Natural killer cell (primary cell): ENCODE data around the gene OSBPL10. TPM values are rescaled to one million over a fixed set of nuclear protein-coding genes. Genes with fewer than 3 reads are reported as not detected.
A peak's percentile ranks its signal among the peaks of the same experiment; 100 is the strongest.

Experiments
- ATAC-seq, 3 donors: fragments of 150-1000 bp in 2 of 3; fragments of 200-7000 bp in 1 of 3; cut with Tn5 transposase; 1 replicate in 1 of 3; 2 replicates in 2 of 3; pipeline ENCODE4 v1.10.0; 2021; ENCODE audit warnings: mild to moderate bottlenecking in 2 of 3, moderate library complexity in 2 of 3
- DNase-seq, 2 donors: peaks; one replicate each; pipeline versions ENCODE4 v3.0.0 to v3.0.0-alpha.2; 2013 to 2021; ENCODE audit warnings: mixed read lengths in 1 of 2
- H3K27ac ChIP-seq: one replicate; pipeline ENCODE4 v1.5.1; 2013; ENCODE audit warnings: mild to moderate bottlenecking, low read length
- H3K27me3 ChIP-seq: one replicate; pipeline ENCODE4 v1.6.1; 2013; ENCODE audit warnings: low read length; ENCODE audit not compliant: control insufficient read depth, insufficient read depth
- H3K36me3 ChIP-seq: one replicate; pipeline ENCODE4 v1.6.1; 2013; ENCODE audit warnings: low read length; ENCODE audit not compliant: control insufficient read depth, insufficient read depth
- H3K4me1 ChIP-seq: one replicate; pipeline ENCODE4 v1.6.1; 2013; ENCODE audit warnings: low read length; ENCODE audit not compliant: control insufficient read depth, insufficient read depth
- H3K4me3 ChIP-seq: one replicate; pipeline ENCODE4 v1.5.1; 2013; ENCODE audit warnings: low read length
- H3K9me3 ChIP-seq: one replicate; pipeline ENCODE4 v1.6.1; 2013; ENCODE audit warnings: low read length; ENCODE audit not compliant: control insufficient read depth, insufficient read depth
- H3K27ac Mint-ChIP-seq, 2 donors: one replicate each; pipeline ENCODE4 v1.8.0; 2022; ENCODE audit warnings: mild to moderate bottlenecking in 2 of 2, mixed read lengths in 2 of 2, moderate library complexity in 1 of 2
- H3K27me3 Mint-ChIP-seq, 2 donors: one replicate each; pipeline ENCODE4 v1.8.0; 2022; ENCODE audit warnings: low read depth in 2 of 2, mixed read lengths in 2 of 2
- H3K36me3 Mint-ChIP-seq: one replicate; pipeline ENCODE4 v1.8.0; 2022; ENCODE audit warnings: mixed read lengths
- H3K4me1 Mint-ChIP-seq, 2 donors: one replicate each; pipeline ENCODE4 v1.8.0; 2022; ENCODE audit warnings: mixed read lengths in 2 of 2
- H3K4me3 Mint-ChIP-seq: one replicate; pipeline ENCODE4 v1.8.0; 2022; ENCODE audit warnings: mild to moderate bottlenecking, moderate library complexity, mixed read lengths
- H3K9me3 Mint-ChIP-seq, 2 donors: one replicate each; pipeline ENCODE4 v1.8.0; 2022; ENCODE audit warnings: mixed read lengths in 2 of 2
- CTCF ChIP-seq: fragments of 200-600 bp; IDR thresholded peaks from one replicate; pipeline ENCODE4 v1.8.0; 2022; ENCODE audit warnings: antibody characterized with exemption
- WGBS: methylation state at CpG from one replicate; pipeline ENCODE4 v1.1.7; 2013; ENCODE audit warnings: missing lambda C conversion rate; ENCODE audit not compliant: insufficient coverage; 5-methylcytosine and 5-hydroxymethylcytosine counted together
- intact Hi-C: fragments of 100-400 bp; cut with micrococcal nuclease; formaldehyde crosslinking; loops from one replicate; pipeline ENCODE4 v1.14.2; 2022
- total RNA-seq, 4 donors: library from RNA; stranded (reverse); fragments of 120-200 nt in 1 of 4; gene quantifications; one replicate each; pipeline versions ENCODE4 v1.2.3 to v1.2.4, GENCODE V29; 2013 to 2022

OSBPL10 gene
- total RNA-seq, 3 donors from 2014 or later (not counting 1 experiment from before 2014, with no cell fraction given), result 1.00 to 3.6 (median 1.6) TPM

- DNase-seq, result no peak
- no peak overlapping the region for H3K27ac ChIP-seq
- no peaks in the 10 kb centered on the region for H3K36me3 Mint-ChIP-seq
- H3K27ac Mint-ChIP-seq, result no peak overlapping the region
- peaks cover 51 to 76% of the 10 kb centered on the region in 2 donors for H3K27me3 Mint-ChIP-seq
- no peak overlapping the region for H3K4me3 ChIP-seq
- H3K9me3 ChIP-seq, result no peaks in the 10 kb centered on the region
- WGBS, result 30% methylated on average over 3 of the region's 5 CpGs
- intact Hi-C loops, result no loop called here
- ATAC-seq, result no peak
- H3K27me3 ChIP-seq, result peaks cover 22% of the 10 kb centered on the region
- H3K9me3 Mint-ChIP-seq, result no peaks in the 10 kb centered on the region
- peaks cover 18% of the 10 kb centered on the region for H3K4me1 ChIP-seq
- no peaks in the 10 kb centered on the region for H3K36me3 ChIP-seq
- peak overlapping the region; percentile 69 for H3K4me3 Mint-ChIP-seq
- H3K4me1 Mint-ChIP-seq, result peaks cover 4 to 10% of the 10 kb centered on the region in 2 donors
- TF ChIP-seq CTCF, result no peak
These were observed 1.9 kb downstream of the OSBPL10 start for GRCh38 chr3:31979001-31979697.

- no peak overlapping the region for H3K4me3 ChIP-seq
- H3K36me3 ChIP-seq, result no peaks in the 10 kb centered on the region
- no peak for ATAC-seq
- TF ChIP-seq CTCF, result no peak
- intact Hi-C loops, result no loop called here
- Mint-ChIP-seq H3K4me1 (peaks cover 4 to 10% of the 10 kb centered on the region in 2 donors), H3K27ac (no peak overlapping the region), H3K36me3 (no peaks in the 10 kb centered on the region), H3K27me3 (peaks cover 49 to 79% of the 10 kb centered on the region in 2 donors), H3K4me3 (no peak overlapping the region), H3K9me3 (no peaks in the 10 kb centered on the region)
- peaks cover 22% of the 10 kb centered on the region for H3K27me3 ChIP-seq
- H3K9me3 ChIP-seq, result no peaks in the 10 kb centered on the region
- no peak for DNase-seq
- H3K4me1 ChIP-seq, result peaks cover 18% of the 10 kb centered on the region
- 83% methylated on average over 4 of the region's 4 CpGs for WGBS
- H3K27ac ChIP-seq, result no peak overlapping the region
These were observed 2.5 kb downstream of the OSBPL10 start for GRCh38 chr3:31978553-31978952.

- no peaks in the 10 kb centered on the region for H3K36me3 ChIP-seq
- peaks cover 18% of the 10 kb centered on the region for H3K4me1 ChIP-seq
- intact Hi-C loops, result no loop called here
- no peak overlapping the region for H3K27ac ChIP-seq
- Mint-ChIP-seq H3K4me3 (no peak overlapping the region), H3K27ac (no peak overlapping the region), H3K9me3 (no peaks in the 10 kb centered on the region), H3K36me3 (no peaks in the 10 kb centered on the region), H3K27me3 (peaks cover 42 to 74% of the 10 kb centered on the region in 2 donors), H3K4me1 (peaks cover 4 to 10% of the 10 kb centered on the region in 2 donors)
- H3K9me3 ChIP-seq, result no peaks in the 10 kb centered on the region
- H3K27me3 ChIP-seq, result peaks cover 22% of the 10 kb centered on the region
- TF ChIP-seq CTCF, result no peak
- no peak for ATAC-seq
- H3K4me3 ChIP-seq, result no peak overlapping the region
- WGBS, result 77% methylated on average over 2 of the region's 2 CpGs
- no peak for DNase-seq
These were observed 3.3 kb downstream of the OSBPL10 start for GRCh38 chr3:31977736-31978135.

GRCh38 chr3:31976302-31976701, 4.8 kb downstream of the OSBPL10 start:
- peaks cover 30 to 59% of the 10 kb centered on the region in 2 donors for H3K27me3 Mint-ChIP-seq
- peaks cover 11% of the 10 kb centered on the region for H3K4me1 ChIP-seq

More at GRCh38 chr3:31976302-31976701, 4.8 kb downstream of the OSBPL10 start:
- no peak overlapping the region for H3K4me3 Mint-ChIP-seq
- no peaks in the 10 kb centered on the region for H3K9me3 ChIP-seq
- H3K27me3 ChIP-seq, result peaks cover 9% of the 10 kb centered on the region
- intact Hi-C loops, result no loop called here
- H3K27ac ChIP-seq, result no peak overlapping the region
- no peak overlapping the region for H3K27ac Mint-ChIP-seq
- no peak overlapping the region for H3K4me3 ChIP-seq
- WGBS, result 89% methylated on average over 2 of the region's 2 CpGs
- H3K36me3 ChIP-seq, result no peaks in the 10 kb centered on the region
- DNase-seq (no peak), ATAC-seq (no peak)
- H3K4me1 Mint-ChIP-seq, result peaks cover 4 to 6% of the 10 kb centered on the region in 2 donors
- H3K9me3 Mint-ChIP-seq, result no peaks in the 10 kb centered on the region
- H3K36me3 Mint-ChIP-seq, result no peaks in the 10 kb centered on the region
- no peak for TF ChIP-seq CTCF
